GM12878 (cell line): ENCODE data around the gene NDUFS6. TPM values are rescaled to one million over a fixed set of nuclear protein-coding genes. Genes with fewer than 3 reads are reported as not detected.

Source experiments
- ATAC-seq: fragments of 200-7000 bp; cut with Tn5 transposase; 3 replicates; pipeline ENCODE4 v1.9.1; 2020; ENCODE audit warnings: mild to moderate bottlenecking, moderate library complexity
- BruUV-seq: library from RNA; stranded (reverse); fragments of 400-500 nt; replicated peaks from 2 replicates; lab custom pipeline; 2021; lab: Mats Ljungman, UMichigan
- CTCF ChIA-PET: fragments of 300-600 bp; sonication (Branson Sonifier 250); formaldehyde crosslinking; extraction: SDS; loops from one replicate; lab custom pipeline; 2021; ENCODE audit warnings: inconsistent platforms; lab: Yijun Ruan, JAX
- POLR2A ChIA-PET: fragments of 350-600 bp; formaldehyde crosslinking; extraction: SDS; loops from one replicate; lab custom pipeline; 2021; ENCODE audit warnings: inconsistent platforms; lab: Charles Lee
- RAD21 ChIA-PET: fragments of 300-600 bp; sonication (Branson Sonifier 250); formaldehyde crosslinking; loops from one replicate; lab custom pipeline; 2023; ENCODE audit warnings: antibody characterized with exemption; ENCODE audit not compliant: unreplicated experiment; lab: Charles Lee
- SMC1A ChIA-PET: fragments of 300-600 bp; sonication (Branson Sonifier 250); formaldehyde crosslinking; loops from one replicate; lab custom pipeline; 2023; ENCODE audit not compliant: unreplicated experiment, uncharacterized antibody; lab: Charles Lee
- DNase-seq: peaks from one replicate; pipeline ENCODE4 v3.0.0-alpha.2; 2011; ENCODE audit warnings: low read depth, low spot score
- FAIRE-seq: peaks from 3 replicates; lab custom pipeline; 2011; peaks lifted over from hg19 to GRCh38; lab: Jason Lieb, UNC
- H2AFZ ChIP-seq: 2 replicates; pipeline ENCODE4 v1.6.0; 2011; ENCODE audit warnings: low read depth, low read length, control low read depth; ENCODE audit not compliant: control insufficient read depth
- H3K27ac ChIP-seq: 2 replicates; pipeline ENCODE4 v1.5.1; 2011; ENCODE audit warnings: control low read depth; ENCODE audit not compliant: control insufficient read depth, insufficient read depth
- H3K27me3 ChIP-seq, 2 experiments: replicated peaks in 1 of 2; 2 replicates each; pipeline versions ENCODE4 v1.6.0 to v1.6.1; 2011; ENCODE audit warnings: low read length in 1 of 2; ENCODE audit not compliant: control insufficient read depth in 2 of 2, insufficient read depth in 2 of 2
- H3K36me3 ChIP-seq, 2 experiments: 2 replicates each; pipeline ENCODE4 v1.5.1; 2011; ENCODE audit warnings: low read length in 1 of 2; ENCODE audit not compliant: control insufficient read depth in 2 of 2, insufficient read depth in 2 of 2
- H3K4me1 ChIP-seq: 2 replicates; pipeline ENCODE4 v1.6.1; 2011; ENCODE audit warnings: mild to moderate bottlenecking, low read length, moderate library complexity, mixed read lengths; ENCODE audit not compliant: control insufficient read depth, insufficient read depth
- H3K4me2 ChIP-seq: 2 replicates; pipeline ENCODE4 v1.6.0; 2011; ENCODE audit warnings: control low read depth; ENCODE audit not compliant: control insufficient read depth, insufficient read depth
- H3K4me3 ChIP-seq: fragments of 200-600 bp; sonication (generic); 2 replicates; pipeline ENCODE4 v1.5.1; 2016
- H3K79me2 ChIP-seq: 2 replicates; pipeline ENCODE4 v1.6.0; 2011; ENCODE audit warnings: low read length; ENCODE audit not compliant: control insufficient read depth, insufficient read depth
- H3K9ac ChIP-seq: 2 replicates; pipeline ENCODE4 v1.8.0; 2011; ENCODE audit warnings: low read length, control low read depth, mixed read lengths; ENCODE audit not compliant: control insufficient read depth, insufficient read depth
- H3K9me3 ChIP-seq: replicated peaks from 3 replicates; pipeline ENCODE4 v1.5.1; 2011; ENCODE audit warnings: mild to moderate bottlenecking, low read length; ENCODE audit not compliant: control insufficient read depth, insufficient read depth
- H4K20me1 ChIP-seq: 2 replicates; pipeline ENCODE4 v1.6.0; 2011; ENCODE audit not compliant: control insufficient read depth, insufficient read depth
- BCL11A ChIP-seq: IDR thresholded peaks from 2 replicates; pipeline ENCODE4 v1.6.1; 2011; ENCODE audit warnings: low read depth, low read length
- CREM ChIP-seq: IDR thresholded peaks from 2 replicates; pipeline ENCODE4 v1.6.1; 2014; ENCODE audit warnings: antibody characterized with exemption, low read depth
- E2F4 ChIP-seq: IDR thresholded peaks from 2 replicates; pipeline ENCODE4 v1.6.1; 2012; ENCODE audit warnings: low read depth, low read length, improper control_type of control experiment
- KDM1A ChIP-seq: fragments of 200-600 bp; sonication (generic); IDR thresholded peaks from 2 replicates; pipeline ENCODE4 v1.6.1; 2016; ENCODE audit warnings: borderline replicate concordance
- MLLT1 ChIP-seq: fragments of 450-650 bp; IDR thresholded peaks from 2 replicates; pipeline ENCODE4 v1.6.1; 2016; ENCODE audit warnings: mild to moderate bottlenecking
- PBX3 ChIP-seq: IDR thresholded peaks from 2 replicates; pipeline ENCODE4 v1.6.1; 2011; ENCODE audit warnings: mild to moderate bottlenecking, low read depth, low read length, moderate library complexity; ENCODE audit not compliant: insufficient replicate concordance
- RBBP5 ChIP-seq: fragments of 200-600 bp; sonication (generic); conservative IDR thresholded peaks from 2 replicates; pipeline ENCODE4 v1.6.1; 2016
- SMARCA5 ChIP-seq: fragments of 450-650 bp; IDR thresholded peaks from 2 replicates; pipeline ENCODE4 v1.6.1; 2017; ENCODE audit warnings: mild to moderate bottlenecking
- SPI1 ChIP-seq: IDR thresholded peaks from 2 replicates; pipeline ENCODE4 v1.6.1; 2011; ENCODE audit warnings: low read depth, mild to moderate bottlenecking, low read length, moderate library complexity, borderline replicate concordance; ENCODE audit not compliant: insufficient read depth
- SRF ChIP-seq, 2 experiments: IDR thresholded peaks; 2 replicates each; pipeline ENCODE4 v1.6.1; 2011; ENCODE audit warnings: low read depth in 2 of 2, low read length in 2 of 2, mild to moderate bottlenecking in 1 of 2, moderate library complexity in 1 of 2
- TCF12 ChIP-seq: IDR thresholded peaks from 2 replicates; pipeline ENCODE4 v1.6.1; 2011; ENCODE audit warnings: low read depth, mild to moderate bottlenecking, low read length
- ZSCAN29 ChIP-seq: fragments of 450-650 bp; IDR thresholded peaks from 2 replicates; pipeline ENCODE4 v1.6.1; 2017; ENCODE audit warnings: mild to moderate bottlenecking, moderate library complexity
- ZZZ3 ChIP-seq: IDR thresholded peaks from 2 replicates; pipeline ENCODE4 v1.6.1; 2011; ENCODE audit warnings: low read depth; ENCODE audit not compliant: control insufficient read depth, insufficient read length
- WGBS: methylation state at CpG from one replicate; pipeline ENCODE4 v1.1.6; 2016; ENCODE audit warnings: low lambda C conversion rate; ENCODE audit not compliant: insufficient replicate concordance, insufficient coverage; ENCODE audit errors: missing lambda C conversion rate; 5-methylcytosine and 5-hydroxymethylcytosine counted together
- in situ Hi-C: fragments of 300-500 bp; cut with MboI; formaldehyde crosslinking; loops from 9 replicates; pipeline ENCODE4 v1.14.3; 2018; ENCODE audit warnings: mixed read lengths
- intact Hi-C: fragments of 100-400 bp; cut with micrococcal nuclease; formaldehyde crosslinking; loops from one replicate; pipeline ENCODE4 v1.14.2; 2022; ENCODE audit not compliant: unreplicated experiment
- polyA plus RNA-seq, 11 experiments: library from polyadenylated mRNA; depleted of rRNA in 4 of 11; unstranded in 6 of 11; stranded (reverse) in 5 of 11; fragments of >200 nt; fragmentation: Nextera tagmentation in 4 of 11; fragmentation: Illumina TruSeq in 1 of 11; extraction: Ambion mirVana in 4 of 11; extraction: Trizol in 1 of 11; gene quantifications; 1 replicate in 1 of 11; 2 replicates in 10 of 11; pipeline versions ENCODE4 v1.2.1 to v1.2.3, GENCODE V29; 2011 to 2016; ENCODE audit warnings: inconsistent platforms in 2 of 11, missing spikeins in 2 of 11, low read depth in 1 of 11
- total RNA-seq, 4 experiments: library from RNA; depleted of rRNA in 3 of 4; stranded (reverse); fragments of >200 nt in 3 of 4; fragmentation: Illumina TruSeq in 1 of 4; extraction: Trizol in 1 of 4; gene quantifications; 2 replicates each; pipeline versions ENCODE4 v1.2.1 to v1.2.3, GENCODE V29; 2013 to 2021
- TF ChIP-seq, protein P1 (sequence below): fragments of 450-650 bp; IDR thresholded peaks from 2 replicates; pipeline ENCODE4 v1.6.1; 2017; ENCODE audit warnings: mild to moderate bottlenecking, moderate library complexity

Gene NDUFS6
- total and polyA plus RNA-seq, 10 of the 15 experiments (the other 5 are each of a cell fraction or from before 2014, with no cell fraction given) = 20.7 to 213 (median 58.3) TPM

GRCh38 chr5:1795506-1795905 lies 5.7 kb upstream of the NDUFS6 start (continued):
- TF ChIP-seq MLLT1 (no peak), SPI1 (no peak), RBBP5 (no peak), E2F4 (no peak), SMARCA5 (no peak)

- no peak overlapping the region for H2AFZ ChIP-seq
- BruUV-seq = no TSS peak
- no peak overlapping the region for H3K4me3 ChIP-seq
- ChIA-PET POLR2A (no interaction called here), RAD21 (no interaction called here), SMC1A (no interaction called here), CTCF (interaction anchor here (0.6 kb wide), 1 partner anchor 13 kb away, joined by 3 read pairs; no protein-coding TSS in a partner anchor)
- no peak for FAIRE-seq
- H4K20me1 ChIP-seq = no peaks in the 10 kb centered on the region
- H3K4me2 ChIP-seq = no peak overlapping the region
- H3K27ac ChIP-seq = no peak overlapping the region
- H3K9ac ChIP-seq = no peak overlapping the region
- peaks cover 42% of the 10 kb centered on the region for H3K4me1 ChIP-seq
- H3K36me3 ChIP-seq = peaks cover 13 to 21% of the 10 kb centered on the region in 2 experiments
- ATAC-seq = no peak
- TF ChIP-seq TCF12 (no peak), KDM1A (no peak), CREM (no peak), SRF (IDR thresholded peaks at IDR 0.05; ENCODE audit: low read depth in 2 of 2, low read length in 2 of 2) (no peak), PBX3 (no peak), ZZZ3 (no peak), BCL11A (no peak), ZSCAN29 (no peak)
- TF ChIP-seq, protein P1, sequence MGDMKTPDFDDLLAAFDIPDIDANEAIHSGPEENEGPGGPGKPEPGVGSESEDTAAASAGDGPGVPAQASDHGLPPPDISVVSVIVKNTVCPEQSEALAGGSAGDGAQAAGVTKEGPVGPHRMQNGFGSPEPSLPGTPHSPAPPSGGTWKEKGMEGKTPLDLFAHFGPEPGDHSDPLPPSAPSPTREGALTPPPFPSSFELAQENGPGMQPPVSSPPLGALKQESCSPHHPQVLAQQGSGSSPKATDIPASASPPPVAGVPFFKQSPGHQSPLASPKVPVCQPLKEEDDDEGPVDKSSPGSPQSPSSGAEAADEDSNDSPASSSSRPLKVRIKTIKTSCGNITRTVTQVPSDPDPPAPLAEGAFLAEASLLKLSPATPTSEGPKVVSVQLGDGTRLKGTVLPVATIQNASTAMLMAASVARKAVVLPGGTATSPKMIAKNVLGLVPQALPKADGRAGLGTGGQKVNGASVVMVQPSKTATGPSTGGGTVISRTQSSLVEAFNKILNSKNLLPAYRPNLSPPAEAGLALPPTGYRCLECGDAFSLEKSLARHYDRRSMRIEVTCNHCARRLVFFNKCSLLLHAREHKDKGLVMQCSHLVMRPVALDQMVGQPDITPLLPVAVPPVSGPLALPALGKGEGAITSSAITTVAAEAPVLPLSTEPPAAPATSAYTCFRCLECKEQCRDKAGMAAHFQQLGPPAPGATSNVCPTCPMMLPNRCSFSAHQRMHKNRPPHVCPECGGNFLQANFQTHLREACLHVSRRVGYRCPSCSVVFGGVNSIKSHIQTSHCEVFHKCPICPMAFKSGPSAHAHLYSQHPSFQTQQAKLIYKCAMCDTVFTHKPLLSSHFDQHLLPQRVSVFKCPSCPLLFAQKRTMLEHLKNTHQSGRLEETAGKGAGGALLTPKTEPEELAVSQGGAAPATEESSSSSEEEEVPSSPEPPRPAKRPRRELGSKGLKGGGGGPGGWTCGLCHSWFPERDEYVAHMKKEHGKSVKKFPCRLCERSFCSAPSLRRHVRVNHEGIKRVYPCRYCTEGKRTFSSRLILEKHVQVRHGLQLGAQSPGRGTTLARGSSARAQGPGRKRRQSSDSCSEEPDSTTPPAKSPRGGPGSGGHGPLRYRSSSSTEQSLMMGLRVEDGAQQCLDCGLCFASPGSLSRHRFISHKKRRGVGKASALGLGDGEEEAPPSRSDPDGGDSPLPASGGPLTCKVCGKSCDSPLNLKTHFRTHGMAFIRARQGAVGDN = no peak
- H3K27me3 ChIP-seq = no peaks in the 10 kb centered on the region
- 51% methylated on average over 8 of the region's 8 CpGs for WGBS
- DNase-seq = no peak
- intact Hi-C loops = loop anchor here (10.0 kb wide), 1 partner anchor 481 kb away; no protein-coding TSS in a partner anchor
- in situ Hi-C loops = loop anchor here (5.0 kb wide), 1 partner anchor 309 kb away; no protein-coding TSS in a partner anchor
- no peaks in the 10 kb centered on the region for H3K9me3 ChIP-seq
- peaks cover 45% of the 10 kb centered on the region for H3K79me2 ChIP-seq
These were observed 5.3 kb upstream of the NDUFS6 start for GRCh38 chr5:1795931-1796330.
